Activated naive CD8-positive, alpha-beta T cell treated with anti-CD3 and anti-CD28 coated beads, Interleukin-2, amount 50 U/mL, for 16 hours (primary cell): ENCODE measurements around the gene TENM3.

ENCODE experiments used
- DNase-seq: peaks from one replicate; pipeline ENCODE4 v3.0.0-alpha.2; 2020; ENCODE audit warnings: low read depth, low spot score

The TENM3 gene

GRCh38 chr4:182400790-182401189, 157.6 kb downstream of the TENM3 start:
- no peak for DNase-seq

- DNase-seq = no peak
Measured at GRCh38 chr4:182404376-182404775, 161.2 kb downstream of the TENM3 start.

GRCh38 chr4:182405087-182405486, 161.9 kb downstream of the TENM3 start:
- DNase-seq = no peak

- DNase-seq = no peak
Measured at GRCh38 chr4:182409271-182409670, 166.1 kb downstream of the TENM3 start.

GRCh38 chr4:182411391-182411790, 168.2 kb downstream of the TENM3 start:
- DNase-seq = no peak

- no peak for DNase-seq
Measured at GRCh38 chr4:182413550-182413949, 170.3 kb downstream of the TENM3 start.

GRCh38 chr4:182415116-182415515, 171.9 kb downstream of the TENM3 start:
- no peak for DNase-seq

- no peak for DNase-seq
Measured at GRCh38 chr4:182416067-182416466, 172.9 kb downstream of the TENM3 start.

GRCh38 chr4:182418054-182418734, 175.0 kb downstream of the TENM3 start:
- no peak for DNase-seq

- DNase-seq = no peak
Measured at GRCh38 chr4:182420189-182420588, 177.0 kb downstream of the TENM3 start.

- DNase-seq = no peak
Measured at GRCh38 chr4:182421753-182422152, 178.6 kb downstream of the TENM3 start.

- DNase-seq = no peak
Measured at GRCh38 chr4:182425302-182425701, 182.1 kb downstream of the TENM3 start.

- no peak for DNase-seq
Measured at GRCh38 chr4:182426901-182427300, 183.7 kb downstream of the TENM3 start.

GRCh38 chr4:182427554-182427953, 184.4 kb downstream of the TENM3 start:
- no peak for DNase-seq

- DNase-seq = no peak
Measured at GRCh38 chr4:182429896-182430295, 186.7 kb downstream of the TENM3 start.

GRCh38 chr4:182432819-182433218, 189.6 kb downstream of the TENM3 start:
- DNase-seq = no peak

GRCh38 chr4:182434720-182435119, 191.5 kb downstream of the TENM3 start:
- DNase-seq = no peak

- DNase-seq = no peak
Measured at GRCh38 chr4:182435401-182435800, 192.2 kb downstream of the TENM3 start.

GRCh38 chr4:182443070-182443469, 199.9 kb downstream of the TENM3 start:
- no peak for DNase-seq

GRCh38 chr4:182447767-182448280, 204.6 kb downstream of the TENM3 start:
- no peak for DNase-seq

- DNase-seq = no peak
Measured at GRCh38 chr4:182448281-182449151, 205.3 kb downstream of the TENM3 start.

- DNase-seq = no peak
Measured at GRCh38 chr4:182449186-182449929, 206.2 kb downstream of the TENM3 start.
